Thyroid gland (tissue), 4 donors: ENCODE results near the gene STARD3NL.

ENCODE experiments used
- CTCF ChIP-seq, 6 experiments: fragments of 200-600 bp in 3 of 6; fragments of 450-650 bp in 3 of 6; sonication (generic) in 3 of 6; IDR thresholded peaks; one replicate each; pipeline ENCODE4 v1.5.1; 2016 to 2019; ENCODE audit warnings: antibody characterized with exemption in 6 of 6, mild to moderate bottlenecking in 2 of 6, inconsistent platforms in 1 of 6, moderate library complexity in 1 of 6
- POLR2A ChIP-seq, 2 donors: fragments of 450-650 bp; IDR thresholded peaks; one replicate each; pipeline ENCODE4 v1.6.1; 2017; ENCODE audit warnings: antibody characterized with exemption in 2 of 2, mild to moderate bottlenecking in 2 of 2, moderate library complexity in 1 of 2

- TF ChIP-seq CTCF (IDR thresholded peaks at IDR 0.05) (no peak), POLR2A (IDR thresholded peaks at IDR 0.05) (no peak)
These were observed 95.4 kb downstream of the STARD3NL start, which contains the start of gene TARP for GRCh38 chr7:38273286-38273995.
